NCI-H2196 treated with DMSO at 0.1 percent for 48 hours (cell line): ENCODE results near the gene SH3TC1.
A peak's percentile ranks its signal among the peaks of the same experiment; 100 is the strongest.

Experiments
- DNase-seq: peaks from one replicate; lab custom pipeline; 2025; ENCODE audit not compliant: unreplicated experiment; lab: John Stamatoyannopoulos, UW

The SH3TC1 gene

DNA sequence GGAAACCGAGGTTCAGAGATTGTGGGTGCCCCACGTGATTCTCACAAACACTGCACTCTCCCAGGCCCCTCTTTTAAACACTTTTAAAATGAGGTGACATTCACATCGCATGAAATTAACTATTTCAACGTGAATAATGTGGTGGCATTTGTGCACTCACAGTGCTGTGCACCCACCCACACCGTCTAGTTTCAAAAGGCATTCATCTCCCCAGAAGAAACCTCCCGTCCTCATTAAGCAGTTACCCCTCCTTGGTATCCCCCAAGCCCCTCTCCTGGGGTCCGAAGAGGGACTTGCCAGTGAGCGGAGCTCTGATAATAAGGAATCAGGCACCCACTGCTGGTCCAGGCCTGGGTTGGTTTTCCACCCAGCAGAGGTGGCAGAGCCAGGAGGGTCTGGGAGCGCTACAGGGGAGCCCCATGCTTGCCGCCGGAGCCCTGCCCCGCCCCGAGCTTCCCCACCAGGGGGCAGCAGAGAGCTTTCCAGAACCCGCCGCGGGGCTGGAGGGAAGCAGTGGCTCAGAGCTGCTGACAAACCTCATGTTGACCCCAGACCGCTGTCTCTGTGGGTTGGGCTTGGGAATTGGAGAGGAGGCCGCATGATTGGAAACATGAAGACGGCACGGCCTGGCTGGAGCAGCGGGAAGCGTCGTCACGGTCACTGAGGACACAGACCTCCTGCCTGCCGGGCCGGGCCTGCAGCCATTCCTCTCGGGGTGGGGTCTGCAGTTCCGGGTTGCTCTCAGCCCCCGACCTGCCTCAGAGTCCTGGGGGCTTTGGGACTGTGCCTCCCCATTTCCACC lies 43.0 kb downstream of the SH3TC1 start:
- peak; percentile 34 for DNase-seq

DNA sequence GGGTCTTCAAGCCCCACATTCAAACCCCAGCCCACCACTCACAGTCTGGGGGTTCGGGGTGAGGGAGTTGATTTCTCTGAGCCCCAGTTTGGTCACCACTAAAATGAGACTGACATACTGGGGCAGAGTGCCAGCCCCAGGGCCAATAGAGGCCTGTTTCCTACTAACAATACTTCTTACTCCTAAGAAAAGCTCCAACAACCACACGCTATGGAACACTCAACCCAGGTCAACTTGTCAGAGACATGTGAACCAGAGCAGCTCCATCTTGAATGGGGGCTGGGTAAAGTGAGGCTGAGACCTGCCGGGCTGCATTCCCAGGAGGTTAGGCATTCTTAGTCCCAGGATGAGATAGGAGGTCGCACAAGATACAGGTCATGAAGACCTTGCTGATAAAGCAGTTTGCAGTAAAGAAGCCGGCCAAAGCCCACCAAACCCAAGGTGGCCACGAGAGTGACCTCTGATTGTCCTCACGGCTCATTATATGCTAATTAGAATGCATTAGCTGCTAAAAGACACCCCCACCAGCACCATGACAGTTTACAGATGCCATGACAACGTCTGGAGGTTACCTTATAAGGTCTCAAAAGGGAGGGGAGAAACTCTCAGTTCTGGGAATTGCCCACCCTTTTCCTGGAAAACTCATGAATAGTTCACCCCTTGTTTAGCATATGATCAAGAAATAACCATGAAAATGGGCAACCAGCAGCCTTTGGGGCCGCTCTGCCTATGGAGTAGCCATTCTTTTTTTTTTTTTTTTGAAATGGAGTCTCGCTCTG lies 43.9 kb downstream of the SH3TC1 start:
- no peak for DNase-seq

DNA sequence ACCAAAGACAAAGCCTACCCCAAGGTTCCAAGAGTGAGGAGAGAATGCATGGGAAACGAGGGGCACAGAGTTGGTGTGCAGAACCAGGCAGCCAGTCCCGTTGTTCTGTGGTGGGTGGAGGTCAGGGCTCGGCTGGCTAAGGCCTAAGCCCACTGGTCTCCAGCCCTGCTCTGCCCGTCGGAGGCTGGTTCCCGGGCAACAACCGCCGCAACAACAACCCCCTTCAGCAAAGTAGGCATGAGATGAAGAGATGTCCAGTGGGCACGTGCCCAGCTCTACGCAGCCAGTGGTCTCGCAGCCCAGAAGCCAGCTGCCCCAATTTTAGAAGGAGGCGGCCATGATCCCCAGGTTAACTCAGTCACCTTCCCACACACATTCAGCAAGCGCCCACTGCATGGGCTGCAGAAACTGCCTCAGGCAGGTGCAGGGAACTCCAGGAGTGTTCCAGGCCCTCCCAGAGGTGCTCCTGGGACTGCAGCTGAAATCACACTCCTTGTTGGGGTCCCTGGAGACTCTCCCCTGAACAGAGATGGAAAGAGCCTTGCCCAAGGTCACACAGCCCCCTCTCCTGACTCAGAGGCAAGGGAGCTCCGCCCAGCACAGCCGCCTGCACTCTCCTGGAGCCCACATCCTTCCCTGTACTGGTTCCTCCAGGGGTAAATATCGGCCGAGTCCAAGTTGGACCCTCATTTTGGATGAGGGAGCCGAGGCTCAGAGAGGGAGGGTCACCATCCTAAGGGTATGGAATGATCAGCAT lies 45.1 kb downstream of the SH3TC1 start:
- no peak for DNase-seq

DNA sequence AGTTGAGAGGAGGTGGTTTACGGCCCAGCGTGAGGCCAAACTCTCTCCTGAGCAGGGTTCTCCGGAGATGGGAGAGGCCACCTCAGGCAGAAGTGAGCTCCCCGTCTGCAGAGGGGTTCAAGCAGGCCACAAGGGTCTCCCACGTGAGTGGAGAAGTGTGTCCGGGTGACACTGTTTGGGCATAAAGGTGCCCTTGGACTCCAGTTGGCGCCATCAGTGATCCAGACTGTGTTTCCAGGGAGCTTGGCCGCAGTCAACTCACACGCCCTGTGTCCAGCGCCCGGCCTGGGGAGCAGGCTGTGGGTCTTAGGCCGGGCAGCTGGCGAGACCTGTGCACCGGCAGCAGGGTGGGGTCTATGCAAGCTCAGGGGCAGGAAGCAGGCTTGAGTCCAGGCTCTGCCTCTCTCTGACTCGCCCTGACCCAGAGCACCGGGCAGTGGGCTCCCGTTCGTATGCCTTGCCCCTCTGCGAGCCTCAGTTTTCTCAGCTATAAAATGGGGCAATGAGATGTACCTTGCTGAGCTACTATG lies 45.9 kb downstream of the SH3TC1 start:
- no peak for DNase-seq

DNA sequence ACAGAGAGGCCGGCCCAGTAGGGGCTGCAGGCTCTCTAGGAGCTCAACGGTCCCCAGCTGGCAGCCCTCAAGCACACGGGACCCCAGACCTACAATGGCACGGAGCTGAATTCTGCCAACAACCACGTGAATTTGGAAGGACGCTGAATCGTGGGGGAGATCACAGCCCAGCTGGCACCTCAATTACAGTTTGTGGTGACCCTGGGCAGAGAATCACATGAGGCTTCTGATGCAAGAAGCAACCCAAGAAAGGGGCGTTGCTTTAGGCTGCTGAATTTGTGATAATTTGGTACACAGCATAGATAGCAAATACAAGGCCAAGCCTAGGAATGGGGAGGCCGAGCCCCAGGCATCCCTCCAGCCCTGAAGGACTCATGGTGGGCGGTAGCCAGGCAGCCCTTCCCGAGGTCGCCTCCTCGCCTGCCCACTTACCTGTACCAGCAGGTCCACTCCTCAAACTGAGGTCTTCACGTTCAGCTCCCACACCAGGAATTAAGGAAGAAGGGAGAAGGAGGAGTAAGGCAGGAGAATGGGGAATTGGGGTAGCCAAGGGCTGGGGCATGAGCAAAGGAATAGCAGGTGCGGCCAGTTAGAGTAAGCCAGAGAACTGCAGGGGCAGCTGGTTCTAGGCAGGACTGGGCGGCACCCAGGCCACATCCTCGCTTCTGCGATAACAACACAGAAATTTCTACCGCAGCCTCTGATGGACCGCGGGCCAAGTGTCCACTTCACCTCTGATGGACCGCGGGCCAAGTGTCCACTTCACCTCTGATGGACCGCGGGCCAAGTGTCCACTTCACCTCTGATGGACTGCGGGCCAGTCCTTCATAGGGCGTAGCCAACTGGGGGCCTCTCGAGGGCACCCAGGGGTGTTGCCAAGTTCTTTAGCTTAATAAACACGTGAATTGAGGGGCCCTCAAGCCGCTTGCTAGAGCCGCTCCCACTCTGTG lies 47.1 kb downstream of the SH3TC1 start:
- no peak for DNase-seq

DNA sequence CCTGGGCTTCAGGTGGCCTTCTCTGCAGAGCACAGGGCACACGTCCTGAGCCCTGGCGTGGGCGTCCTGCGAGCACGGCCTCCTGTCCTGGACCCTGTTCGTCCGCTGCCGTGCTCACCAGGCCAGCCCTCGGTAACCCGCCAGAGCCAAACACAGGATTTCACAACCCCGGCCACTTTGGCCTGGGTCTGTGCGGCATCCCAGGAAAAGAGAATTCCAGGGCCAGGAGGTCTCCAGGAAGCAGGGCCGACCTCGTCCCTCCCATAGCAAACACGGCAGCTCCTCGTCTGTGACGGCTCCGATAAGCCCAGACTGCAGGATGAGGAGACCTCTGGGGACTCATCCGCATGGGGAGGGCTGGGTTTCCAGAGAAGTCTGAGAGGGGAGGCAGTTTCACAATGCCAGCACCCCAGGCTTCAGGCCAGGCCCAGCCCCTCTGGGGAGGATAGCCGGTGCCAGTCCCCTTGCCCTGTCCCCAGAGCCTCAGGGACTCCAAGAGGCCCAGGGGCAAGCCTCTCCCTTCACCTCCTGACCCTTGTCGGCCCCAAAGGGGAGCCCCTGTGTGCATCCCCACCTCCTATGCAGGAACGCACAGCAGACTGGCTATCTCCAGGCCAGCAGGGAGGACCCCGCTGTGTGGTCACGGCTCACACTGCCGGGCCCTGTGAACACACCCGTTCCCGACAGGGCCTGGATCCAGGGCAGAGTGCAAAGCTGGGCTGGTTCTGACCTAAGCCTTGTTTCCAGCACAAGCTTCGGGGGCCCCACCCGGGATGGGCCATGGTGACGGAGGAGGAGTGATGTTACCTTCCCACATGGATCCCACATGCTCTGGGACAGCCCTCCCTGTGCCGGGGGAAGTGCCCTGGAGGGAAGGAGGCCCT lies 48.2 kb downstream of the SH3TC1 start:
- DNase-seq: no peak

DNA sequence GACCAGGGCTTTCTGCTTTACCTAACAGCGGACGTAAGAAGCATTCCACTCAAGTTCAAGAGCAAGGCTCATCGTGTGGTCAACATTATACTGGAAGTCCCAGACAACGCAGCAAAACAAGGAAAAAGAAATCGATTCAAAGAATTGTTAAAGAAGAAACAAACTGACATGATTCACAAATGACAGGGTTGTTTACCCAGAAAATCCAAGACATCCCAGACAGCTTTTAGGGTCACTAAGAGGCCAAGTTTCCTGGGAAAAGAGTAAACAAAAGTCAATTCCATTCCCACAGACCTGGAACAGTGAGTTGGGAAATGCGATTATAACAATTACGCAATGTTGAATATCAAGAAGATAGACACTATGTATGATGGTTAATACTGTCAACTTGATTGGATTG lies 49.0 kb downstream of the SH3TC1 start:
- no peak for DNase-seq

DNA sequence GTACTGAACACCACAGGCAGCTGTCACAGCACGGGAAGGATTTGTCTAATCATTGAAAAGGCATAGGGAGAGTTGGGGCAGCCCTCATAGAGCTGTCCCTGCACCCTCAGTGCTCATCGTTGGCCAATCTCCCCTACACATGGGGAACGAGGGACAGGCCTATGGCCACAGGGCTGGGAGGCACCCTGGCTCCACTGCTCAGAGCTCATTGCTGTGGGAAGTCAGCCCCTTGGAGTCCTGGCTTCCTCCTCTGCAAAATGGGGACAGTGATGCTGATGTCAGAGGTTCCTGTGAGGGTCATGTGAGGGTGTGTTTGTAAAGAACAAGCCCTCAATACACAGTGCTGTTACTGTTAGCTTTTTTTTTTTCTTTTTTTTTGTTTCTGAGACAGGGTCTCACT lies 51.1 kb downstream of the SH3TC1 start:
- no peak for DNase-seq

DNA sequence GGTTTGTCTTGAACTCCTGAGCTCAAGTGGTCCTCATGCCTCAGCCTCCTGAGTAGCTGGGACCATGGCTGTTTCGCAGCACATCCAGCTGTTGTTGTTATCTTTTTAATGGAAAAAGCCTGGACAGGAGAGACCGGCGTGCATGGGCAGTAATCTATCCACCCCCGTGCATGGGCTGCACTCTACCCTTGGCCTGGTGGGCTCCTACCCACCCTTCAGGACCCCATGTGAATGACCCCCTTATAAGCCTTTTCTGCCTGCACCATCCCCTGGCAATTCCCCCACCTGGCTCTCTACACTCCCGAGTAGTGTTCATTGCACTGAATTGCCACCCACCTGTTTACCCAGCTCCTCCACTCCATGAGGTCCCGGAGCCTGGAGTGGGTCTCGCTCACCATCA lies 51.5 kb downstream of the SH3TC1 start:
- DNase-seq: no peak

DNA sequence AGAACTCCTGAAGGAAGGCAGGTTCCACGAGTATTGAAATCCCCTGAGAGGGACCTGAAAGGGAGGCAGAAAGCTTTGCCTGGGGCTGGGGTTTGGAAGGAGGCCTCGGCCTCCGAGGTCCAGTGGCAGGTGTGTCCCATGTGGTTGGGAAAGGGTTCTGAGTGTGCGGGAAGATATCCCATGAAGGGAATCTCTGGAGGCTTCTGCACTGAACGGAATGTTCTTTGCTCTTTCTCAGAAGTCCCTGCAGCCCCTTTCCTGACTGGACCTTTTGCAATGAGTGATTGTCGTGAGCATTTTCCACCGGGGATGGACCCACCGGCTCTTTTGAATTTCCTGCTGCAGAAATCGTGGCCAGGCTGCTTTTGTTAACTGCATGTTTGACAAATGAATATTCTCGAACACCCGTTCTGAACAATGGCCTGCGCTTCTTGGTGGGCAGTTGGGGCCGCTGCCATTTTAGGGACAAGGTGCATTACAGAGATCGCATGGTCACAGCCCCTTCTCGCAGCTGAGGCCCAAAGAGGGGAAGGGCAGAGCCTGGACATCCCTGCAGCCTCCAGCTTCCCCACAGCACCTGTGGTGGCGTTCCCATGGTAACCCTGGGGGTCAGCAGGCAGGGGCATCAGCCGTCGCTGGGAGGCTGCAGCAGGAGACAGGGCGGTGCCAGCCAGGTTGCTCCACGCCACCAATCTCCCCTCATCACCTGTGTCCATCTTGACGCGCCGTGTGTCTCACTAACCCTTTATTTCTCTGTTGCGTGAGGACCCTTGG lies 52.2 kb downstream of the SH3TC1 start:
- no peak for DNase-seq

DNA sequence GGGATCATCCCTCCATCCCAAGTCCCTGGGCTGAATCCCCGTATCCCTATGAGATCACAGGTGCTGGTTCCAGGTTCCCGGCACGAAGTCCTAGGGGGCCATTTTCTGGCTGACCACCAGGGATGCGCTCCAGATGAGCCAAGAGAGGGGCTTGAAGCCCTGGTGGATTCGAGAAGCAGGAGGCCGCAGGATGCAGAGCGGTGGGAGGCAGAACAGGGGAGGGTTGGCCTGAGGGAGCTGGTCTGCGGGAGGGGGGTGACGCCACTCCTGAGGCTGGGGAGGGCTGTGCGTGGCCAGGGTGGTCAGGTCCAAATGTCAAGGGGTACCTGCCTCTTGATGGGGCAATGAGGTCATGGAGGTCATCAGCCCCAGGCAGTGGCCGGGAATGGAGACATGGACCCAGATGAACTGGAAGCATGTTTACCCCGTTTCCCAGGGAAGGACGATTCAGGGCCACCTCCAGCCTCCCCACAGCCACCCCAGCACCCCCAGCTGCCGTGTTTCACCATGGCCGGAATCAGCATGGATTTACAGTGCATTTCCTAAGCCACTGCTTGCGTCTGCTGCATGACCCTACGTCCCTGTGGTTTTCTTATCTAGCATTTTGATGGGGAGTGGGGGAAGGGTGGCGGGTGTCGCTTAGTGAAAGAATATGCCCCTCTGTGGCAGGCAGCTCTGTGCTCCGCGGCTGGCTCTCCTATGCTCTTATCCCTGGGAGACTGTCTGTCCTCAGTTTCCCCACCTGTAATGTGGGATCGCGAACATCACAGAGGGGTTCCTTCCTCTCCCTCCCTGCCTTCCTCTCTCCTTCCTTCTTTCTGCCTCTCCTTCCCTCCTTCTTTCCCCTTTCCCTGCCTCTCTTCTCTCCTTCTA lies 53.4 kb downstream of the SH3TC1 start:
- DNase-seq: no peak

DNA sequence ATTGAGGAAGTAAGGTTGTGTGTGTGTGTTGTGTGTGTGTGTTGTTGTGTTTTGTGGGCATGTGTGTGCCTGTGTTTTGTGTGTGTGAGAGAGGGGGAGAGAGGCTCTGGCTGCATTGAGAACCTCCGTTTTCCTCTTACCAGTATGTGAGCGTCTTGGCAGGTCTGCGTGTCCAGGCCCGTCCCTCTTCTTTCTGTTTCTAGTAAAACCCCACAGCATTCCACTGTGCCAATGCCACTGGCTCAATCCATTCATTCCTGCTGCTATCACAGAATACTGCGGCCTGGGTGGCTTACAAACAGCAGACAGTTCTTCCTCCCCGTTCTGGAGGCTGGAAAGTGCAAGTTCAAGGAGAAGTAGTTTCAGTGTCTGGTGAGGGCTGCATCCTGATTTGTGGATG lies 55.0 kb downstream of the SH3TC1 start:
- DNase-seq: no peak

DNA sequence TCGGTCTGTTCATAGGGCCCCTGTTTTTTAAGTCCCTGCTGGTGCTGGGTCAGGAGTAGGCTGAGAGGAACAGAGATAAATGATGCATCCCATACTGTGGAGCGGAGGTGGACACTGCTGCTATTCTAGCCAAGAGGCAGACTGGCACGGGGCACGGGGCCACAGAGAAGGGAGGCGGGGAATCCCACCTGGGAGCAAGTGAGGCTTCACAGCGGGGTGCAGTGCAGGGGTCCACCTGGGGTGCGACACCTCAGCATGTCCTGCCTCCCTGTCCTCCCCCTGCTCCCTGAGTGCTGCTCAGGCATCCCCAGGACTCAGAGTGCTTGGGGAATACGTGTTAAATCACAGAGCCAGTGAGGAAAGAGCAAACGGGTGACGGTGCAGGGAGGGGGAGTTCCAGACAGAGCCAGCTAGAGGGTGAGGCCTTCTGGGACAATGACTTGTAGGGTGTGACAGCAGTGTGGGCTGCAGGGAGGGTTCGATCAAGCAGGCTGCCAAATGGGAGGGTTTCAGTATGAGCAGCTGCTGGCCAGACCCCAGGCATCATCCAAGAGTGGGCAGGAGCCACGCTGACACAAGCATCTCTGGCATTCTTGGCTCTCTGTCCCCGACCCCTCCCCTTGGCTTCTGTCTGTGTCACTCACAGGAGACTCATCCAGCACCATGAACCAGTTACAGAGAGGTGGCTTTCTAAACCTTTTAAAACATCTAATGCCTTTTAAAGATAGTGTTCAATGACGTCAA lies 56.8 kb downstream of the SH3TC1 start:
- DNase-seq: no peak

DNA sequence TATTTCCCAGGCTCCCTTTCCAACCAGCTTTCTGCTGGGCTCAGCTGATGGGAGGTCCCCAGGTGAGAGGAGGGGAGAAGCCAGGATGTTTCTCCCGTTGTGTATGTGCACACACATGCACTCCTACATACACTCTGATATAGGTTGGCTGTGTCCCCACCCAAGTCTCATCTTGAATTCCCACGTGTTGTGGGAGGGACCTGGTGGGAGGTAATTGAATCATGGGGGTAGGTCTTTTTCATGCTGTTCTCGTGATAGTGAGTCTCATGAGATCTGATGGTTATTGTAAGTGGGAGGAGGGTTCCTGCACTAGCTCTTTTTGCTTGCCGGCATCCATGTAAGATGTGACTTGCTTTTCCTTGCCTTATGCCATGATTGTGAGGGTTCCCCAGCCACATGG lies 58.8 kb downstream of the SH3TC1 start:
- DNase-seq: no peak

DNA sequence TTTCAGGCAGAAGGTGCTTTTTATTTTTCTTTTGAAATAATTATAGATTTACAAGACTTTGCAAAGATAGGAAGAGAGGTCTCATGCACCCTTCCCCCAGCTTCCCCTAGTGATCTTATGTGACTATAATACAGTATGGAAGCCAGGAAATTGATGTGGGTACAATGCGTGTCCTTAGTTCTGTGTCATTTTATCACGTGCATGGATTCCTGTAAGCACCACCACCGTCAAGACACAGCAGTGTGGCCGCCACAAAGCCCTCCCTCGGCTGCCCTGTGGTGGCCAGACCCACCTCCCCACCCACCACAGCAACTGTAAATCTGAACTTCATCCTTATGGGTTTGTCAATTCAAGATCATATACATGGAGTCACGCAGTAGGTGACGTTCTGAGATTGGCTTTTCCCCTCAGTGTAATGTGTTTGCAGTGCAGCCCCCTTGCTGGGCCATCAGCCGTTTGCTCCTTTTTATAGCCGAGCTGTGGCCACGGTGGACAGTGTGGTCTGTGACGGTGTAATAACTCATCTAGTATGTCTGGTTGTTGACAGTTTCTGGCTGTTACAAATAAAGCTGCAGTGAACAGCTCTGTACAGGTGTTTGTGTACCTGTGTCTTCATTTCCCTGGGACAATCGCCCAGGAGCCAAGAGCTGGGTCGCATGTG lies 59.6 kb downstream of the SH3TC1 start:
- no peak for DNase-seq

DNA sequence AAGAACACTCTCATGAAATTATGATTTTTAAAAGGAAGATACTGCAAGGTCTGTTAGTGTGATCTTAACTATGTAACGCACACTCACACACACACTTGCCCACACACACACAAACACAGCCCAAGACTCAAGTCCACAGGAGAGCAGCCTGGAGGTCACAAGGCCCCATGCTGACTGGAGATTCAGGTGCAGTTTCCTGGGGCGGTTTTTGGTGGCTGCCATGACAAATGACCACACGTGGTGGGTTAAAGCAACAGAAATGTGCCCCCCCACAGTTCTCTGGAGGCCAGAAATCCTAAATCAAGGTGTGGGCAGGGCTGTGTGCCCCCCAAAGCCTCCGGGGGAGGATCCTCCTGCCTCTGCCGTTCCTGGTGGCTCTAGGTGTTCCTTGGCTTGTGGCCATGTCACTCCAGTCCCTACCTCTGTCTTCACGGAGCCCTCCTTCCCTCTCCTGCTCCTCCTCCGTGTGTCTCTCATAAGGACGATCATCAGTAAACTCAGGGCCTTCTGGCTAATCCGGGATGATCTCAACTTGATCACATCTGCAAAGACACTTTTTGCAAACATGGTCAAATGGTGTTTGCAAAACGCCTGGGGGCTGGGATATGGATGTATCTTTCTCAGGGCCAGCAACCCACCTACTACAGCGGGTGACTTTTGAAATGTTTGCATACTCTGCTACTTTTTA lies 60.8 kb downstream of the SH3TC1 start:
- no peak for DNase-seq
